Measurements from ENCODE around the gene BRD7.

BRD7 gene

DNA sequence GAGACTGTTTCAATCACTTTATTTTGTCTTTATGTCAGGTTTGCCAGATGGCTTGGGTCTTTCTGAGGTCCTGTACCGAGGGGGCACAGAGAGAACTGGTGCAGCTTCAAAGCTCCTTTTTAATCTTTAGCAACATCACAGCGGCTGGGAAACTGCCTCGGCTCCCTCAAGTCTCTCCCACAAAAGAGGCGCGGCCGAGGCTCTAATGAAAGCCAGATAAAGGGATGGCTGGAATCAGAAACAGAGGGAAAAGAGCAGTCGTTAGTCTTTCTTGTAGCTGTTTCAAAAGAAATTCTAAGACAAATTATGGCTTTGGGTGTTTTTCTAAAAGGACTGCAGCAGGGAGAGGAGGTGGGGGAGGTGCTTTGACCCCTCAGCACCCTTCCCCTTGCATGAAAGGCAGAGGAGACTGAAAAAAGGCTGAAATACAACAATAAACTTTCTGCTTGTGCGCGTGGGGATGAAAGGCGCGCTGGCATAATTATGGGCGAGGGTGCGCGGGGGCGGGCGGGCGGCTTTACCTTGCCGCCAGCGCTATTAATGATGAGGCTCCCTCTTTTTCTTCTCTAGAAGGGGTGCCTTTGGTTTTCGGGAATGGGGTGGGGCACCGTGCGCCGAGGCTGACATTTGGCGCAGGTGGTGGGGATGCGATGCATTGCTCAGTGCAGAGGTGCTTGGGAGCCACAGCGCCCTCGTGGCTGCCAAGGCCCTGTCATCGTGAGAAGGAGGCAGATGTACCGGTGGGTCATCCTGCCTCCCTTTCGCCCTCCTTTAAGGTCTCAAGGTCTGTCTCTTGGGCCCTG is 22.3 kb upstream of the BRD7 start:
- Histone ChIP-seq H3K4me3 (replicated peaks; ENCODE audit: insufficient read depth, low read length) (no peak overlapping the region), H3K27ac (replicated peaks) (no peak overlapping the region), H3K27me3 (ENCODE audit: insufficient read depth, poor library complexity, severe bottlenecking) (no peaks in the 10 kb centered on the region)
- no peak for DNase-seq (ENCODE audit: low read depth in 1 of 2, low spot score in 1 of 2)
- TF ChIP-seq POLR2AphosphoS5 (IDR thresholded peaks at IDR 0.05; ENCODE audit: low read depth), result no peak
- no peak for TF ChIP-seq GABPA (IDR thresholded peaks at IDR 0.05; ENCODE audit: low read depth)
- TF ChIP-seq, protein P1, sequence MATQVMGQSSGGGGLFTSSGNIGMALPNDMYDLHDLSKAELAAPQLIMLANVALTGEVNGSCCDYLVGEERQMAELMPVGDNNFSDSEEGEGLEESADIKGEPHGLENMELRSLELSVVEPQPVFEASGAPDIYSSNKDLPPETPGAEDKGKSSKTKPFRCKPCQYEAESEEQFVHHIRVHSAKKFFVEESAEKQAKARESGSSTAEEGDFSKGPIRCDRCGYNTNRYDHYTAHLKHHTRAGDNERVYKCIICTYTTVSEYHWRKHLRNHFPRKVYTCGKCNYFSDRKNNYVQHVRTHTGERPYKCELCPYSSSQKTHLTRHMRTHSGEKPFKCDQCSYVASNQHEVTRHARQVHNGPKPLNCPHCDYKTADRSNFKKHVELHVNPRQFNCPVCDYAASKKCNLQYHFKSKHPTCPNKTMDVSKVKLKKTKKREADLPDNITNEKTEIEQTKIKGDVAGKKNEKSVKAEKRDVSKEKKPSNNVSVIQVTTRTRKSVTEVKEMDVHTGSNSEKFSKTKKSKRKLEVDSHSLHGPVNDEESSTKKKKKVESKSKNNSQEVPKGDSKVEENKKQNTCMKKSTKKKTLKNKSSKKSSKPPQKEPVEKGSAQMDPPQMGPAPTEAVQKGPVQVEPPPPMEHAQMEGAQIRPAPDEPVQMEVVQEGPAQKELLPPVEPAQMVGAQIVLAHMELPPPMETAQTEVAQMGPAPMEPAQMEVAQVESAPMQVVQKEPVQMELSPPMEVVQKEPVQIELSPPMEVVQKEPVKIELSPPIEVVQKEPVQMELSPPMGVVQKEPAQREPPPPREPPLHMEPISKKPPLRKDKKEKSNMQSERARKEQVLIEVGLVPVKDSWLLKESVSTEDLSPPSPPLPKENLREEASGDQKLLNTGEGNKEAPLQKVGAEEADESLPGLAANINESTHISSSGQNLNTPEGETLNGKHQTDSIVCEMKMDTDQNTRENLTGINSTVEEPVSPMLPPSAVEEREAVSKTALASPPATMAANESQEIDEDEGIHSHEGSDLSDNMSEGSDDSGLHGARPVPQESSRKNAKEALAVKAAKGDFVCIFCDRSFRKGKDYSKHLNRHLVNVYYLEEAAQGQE (IDR thresholded peaks at IDR 0.05; ENCODE audit: insufficient replicate concordance, low read depth), result no peak
- no peak for TF ChIP-seq SPI1 (IDR thresholded peaks at IDR 0.05; ENCODE audit: borderline replicate concordance, low read depth)
- TF ChIP-seq, protein P2, sequence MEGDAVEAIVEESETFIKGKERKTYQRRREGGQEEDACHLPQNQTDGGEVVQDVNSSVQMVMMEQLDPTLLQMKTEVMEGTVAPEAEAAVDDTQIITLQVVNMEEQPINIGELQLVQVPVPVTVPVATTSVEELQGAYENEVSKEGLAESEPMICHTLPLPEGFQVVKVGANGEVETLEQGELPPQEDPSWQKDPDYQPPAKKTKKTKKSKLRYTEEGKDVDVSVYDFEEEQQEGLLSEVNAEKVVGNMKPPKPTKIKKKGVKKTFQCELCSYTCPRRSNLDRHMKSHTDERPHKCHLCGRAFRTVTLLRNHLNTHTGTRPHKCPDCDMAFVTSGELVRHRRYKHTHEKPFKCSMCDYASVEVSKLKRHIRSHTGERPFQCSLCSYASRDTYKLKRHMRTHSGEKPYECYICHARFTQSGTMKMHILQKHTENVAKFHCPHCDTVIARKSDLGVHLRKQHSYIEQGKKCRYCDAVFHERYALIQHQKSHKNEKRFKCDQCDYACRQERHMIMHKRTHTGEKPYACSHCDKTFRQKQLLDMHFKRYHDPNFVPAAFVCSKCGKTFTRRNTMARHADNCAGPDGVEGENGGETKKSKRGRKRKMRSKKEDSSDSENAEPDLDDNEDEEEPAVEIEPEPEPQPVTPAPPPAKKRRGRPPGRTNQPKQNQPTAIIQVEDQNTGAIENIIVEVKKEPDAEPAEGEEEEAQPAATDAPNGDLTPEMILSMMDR (IDR thresholded peaks at IDR 0.05; ENCODE audit: insufficient read depth, low read length), result no peak

DNA sequence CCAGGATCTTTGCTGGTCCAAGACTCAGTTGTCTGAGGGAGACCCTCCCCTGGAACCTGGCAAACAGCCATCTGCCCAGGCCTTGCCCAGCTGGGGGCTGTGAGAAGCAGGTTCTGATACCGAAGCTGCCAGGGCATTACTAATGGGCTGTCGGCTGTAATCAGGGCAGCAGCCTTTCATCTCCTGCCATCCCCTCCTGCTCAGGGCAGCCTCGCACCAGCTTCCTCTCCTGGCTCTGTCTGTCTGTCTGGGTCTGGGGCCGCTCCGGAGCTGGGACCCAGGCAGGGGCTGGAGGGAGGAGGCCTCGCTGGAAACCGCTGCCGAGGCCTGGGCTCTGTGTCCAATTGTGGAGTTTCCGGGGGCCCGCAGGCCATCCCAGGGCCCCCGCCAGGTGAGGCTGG is 21.6 kb upstream of the BRD7 start:
- H3K27me3 ChIP-seq (ENCODE audit: insufficient read depth, poor library complexity, severe bottlenecking), result no peaks in the 10 kb centered on the region
- no peak overlapping the region for H3K27ac ChIP-seq (replicated peaks)
- DNase-seq (ENCODE audit: low read depth in 1 of 2, low spot score in 1 of 2), result no peak
- TF ChIP-seq GABPA (IDR thresholded peaks at IDR 0.05; ENCODE audit: low read depth) (no peak), POLR2AphosphoS5 (IDR thresholded peaks at IDR 0.05; ENCODE audit: low read depth) (no peak), SPI1 (IDR thresholded peaks at IDR 0.05; ENCODE audit: borderline replicate concordance, low read depth) (no peak)
- TF ChIP-seq, protein P2 (IDR thresholded peaks at IDR 0.05; ENCODE audit: insufficient read depth, low read length), result no peak
- TF ChIP-seq, protein P1 (IDR thresholded peaks at IDR 0.05; ENCODE audit: insufficient replicate concordance, low read depth), result no peak
- no peak overlapping the region for H3K4me3 ChIP-seq (replicated peaks; ENCODE audit: insufficient read depth, low read length)

DNA sequence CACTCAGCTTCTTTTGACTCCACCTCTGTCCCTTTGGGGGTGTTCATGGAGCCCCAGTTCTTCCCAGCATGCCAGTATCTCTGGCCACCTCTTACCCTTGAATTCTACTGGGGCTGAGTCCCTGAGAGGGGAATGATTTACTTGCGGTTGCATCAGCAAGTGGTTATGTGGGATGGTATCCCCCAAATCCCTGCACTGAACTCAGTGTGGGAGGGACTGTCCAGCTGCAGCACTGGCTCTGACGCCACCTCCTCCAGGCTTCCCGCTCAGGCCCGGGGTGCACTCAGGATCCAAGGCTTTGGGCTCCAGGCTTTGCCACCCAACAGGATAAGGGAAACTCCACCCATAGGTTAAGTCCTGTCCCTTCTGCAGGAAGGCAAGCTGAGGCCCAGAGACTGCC is 21.1 kb upstream of the BRD7 start:
- TF ChIP-seq, protein P2 (IDR thresholded peaks at IDR 0.05; ENCODE audit: insufficient read depth, low read length), result no peak
- TF ChIP-seq, protein P1 (IDR thresholded peaks at IDR 0.05; ENCODE audit: insufficient replicate concordance, low read depth), result no peak
- TF ChIP-seq POLR2AphosphoS5 (IDR thresholded peaks at IDR 0.05; ENCODE audit: low read depth) (no peak), SPI1 (IDR thresholded peaks at IDR 0.05; ENCODE audit: borderline replicate concordance, low read depth) (no peak), GABPA (IDR thresholded peaks at IDR 0.05; ENCODE audit: low read depth) (no peak)
- DNase-seq (ENCODE audit: low read depth in 1 of 2, low spot score in 1 of 2), result no peak
- H3K27me3 ChIP-seq (ENCODE audit: insufficient read depth, poor library complexity, severe bottlenecking), result no peaks in the 10 kb centered on the region
- no peak overlapping the region for H3K27ac ChIP-seq (replicated peaks)
- no peak overlapping the region for H3K4me3 ChIP-seq (replicated peaks; ENCODE audit: insufficient read depth, low read length)

Measured in HL-60 (cell line).